ENCODE measurements around the gene SPATS2. TPM values are rescaled to one million over a fixed set of nuclear protein-coding genes. Genes with fewer than 3 reads are reported as not detected.

The SPATS2 gene
- total RNA-seq, 1 experiment from 2014 or later: 56.3 TPM

- ChIA-PET CTCF (interaction anchor here (0.6 kb wide), 1 partner anchor 210 kb away, joined by 3 read pairs; no protein-coding TSS in a partner anchor), POLR2A (no interaction called here)
- no peak for TF ChIP-seq REST (IDR thresholded peaks at IDR 0.05; ENCODE audit: insufficient read depth in 1 of 2, low read depth in 2 of 2, low read length in 1 of 2)
- TF ChIP-seq TCF7L2 (IDR thresholded peaks at IDR 0.05; ENCODE audit: low read depth, low read length): no peak
- no peak for TF ChIP-seq SIN3A (IDR thresholded peaks at IDR 0.05; ENCODE audit: borderline replicate concordance, insufficient read depth, low read depth, low read length)
- TF ChIP-seq POLR2AphosphoS5 (IDR thresholded peaks at IDR 0.05; ENCODE audit: low read depth, low read length): no peak
- no peak for TF ChIP-seq CTCF (IDR thresholded peaks at IDR 0.05)
- in situ Hi-C loops (cut with HindIII; ENCODE audit: low pct_unique_long_range_greater_than_20kb, low sequenced_read_pairs) (loop anchor here (25.0 kb wide), 1 partner anchor 150 kb away; no protein-coding TSS in a partner anchor), intact Hi-C loops (cut with micrococcal nuclease; ENCODE audit: unreplicated experiment) (no loop called here)
- H3K27ac ChIP-seq (ENCODE audit: low read length): no peak overlapping the region
- no peak overlapping the region for H3K4me3 ChIP-seq (ENCODE audit: low read depth in 2 of 2, low read length in 2 of 2)
- H3K27me3 ChIP-seq (ENCODE audit: control insufficient read depth, insufficient read depth, low read length): no peaks in the 10 kb centered on the region
- H3K9me3 ChIP-seq (ENCODE audit: control insufficient read depth, insufficient read depth, low read depth, low read length): no peaks in the 10 kb centered on the region
- DNase-seq (ENCODE audit: low read depth, low spot score): no peak
- no peak for ATAC-seq
- no TSS peak for BruUV-seq (replicated peaks)
- no peaks in the 10 kb centered on the region for H3K36me3 ChIP-seq (ENCODE audit: control insufficient read depth, insufficient read depth, low read length)
- H3K4me1 ChIP-seq (ENCODE audit: control insufficient read depth, insufficient read depth, low read length): peaks cover 9% of the 10 kb centered on the region
These were observed 5.2 kb upstream of the SPATS2 start for GRCh38 chr12:49362077-49362476.

GRCh38 chr12:49364989-49365388 is 2.3 kb upstream of the SPATS2 start:
- in situ Hi-C loops (cut with HindIII; ENCODE audit: low pct_unique_long_range_greater_than_20kb, low sequenced_read_pairs) (loop anchor here (25.0 kb wide), 1 partner anchor 147 kb away; no protein-coding TSS in a partner anchor), intact Hi-C loops (cut with micrococcal nuclease; ENCODE audit: unreplicated experiment) (no loop called here)
- H3K36me3 ChIP-seq (ENCODE audit: control insufficient read depth, insufficient read depth, low read length): no peaks in the 10 kb centered on the region; the same call in 1 of the 2 replicates
- ATAC-seq: no peak
- H3K27me3 ChIP-seq (ENCODE audit: control insufficient read depth, insufficient read depth, low read length): no peaks in the 10 kb centered on the region
- no peak overlapping the region for H3K4me3 ChIP-seq (ENCODE audit: low read depth in 2 of 2, low read length in 2 of 2)
- H3K9me3 ChIP-seq (ENCODE audit: control insufficient read depth, insufficient read depth, low read depth, low read length): no peaks in the 10 kb centered on the region
- ChIA-PET POLR2A (no interaction called here), CTCF (no interaction called here)
- peaks cover 17% of the 10 kb centered on the region for H3K4me1 ChIP-seq (ENCODE audit: control insufficient read depth, insufficient read depth, low read length)
- TF ChIP-seq POLR2AphosphoS5 (IDR thresholded peaks at IDR 0.05; ENCODE audit: low read depth, low read length) (no peak), CTCF (IDR thresholded peaks at IDR 0.05) (no peak), TCF7L2 (IDR thresholded peaks at IDR 0.05; ENCODE audit: low read depth, low read length) (no peak)
- DNase-seq (ENCODE audit: low read depth, low spot score): no peak
- no peak overlapping the region for H3K27ac ChIP-seq (ENCODE audit: low read length)
- BruUV-seq (replicated peaks): no TSS peak

Data from Panc1 (cell line).